NT2/D1 (cell line): ENCODE results near the gene POPDC2.

Experiments used
- YY1 ChIP-seq: IDR thresholded peaks from 2 replicates; pipeline ENCODE4 v1.6.1; 2011; ENCODE audit not compliant: insufficient read length, insufficient read depth
- ZNF274 ChIP-seq: IDR thresholded peaks from 2 replicates; pipeline ENCODE4 v1.6.1; 2011; ENCODE audit warnings: mild to moderate bottlenecking, low read depth, low read length

DNA sequence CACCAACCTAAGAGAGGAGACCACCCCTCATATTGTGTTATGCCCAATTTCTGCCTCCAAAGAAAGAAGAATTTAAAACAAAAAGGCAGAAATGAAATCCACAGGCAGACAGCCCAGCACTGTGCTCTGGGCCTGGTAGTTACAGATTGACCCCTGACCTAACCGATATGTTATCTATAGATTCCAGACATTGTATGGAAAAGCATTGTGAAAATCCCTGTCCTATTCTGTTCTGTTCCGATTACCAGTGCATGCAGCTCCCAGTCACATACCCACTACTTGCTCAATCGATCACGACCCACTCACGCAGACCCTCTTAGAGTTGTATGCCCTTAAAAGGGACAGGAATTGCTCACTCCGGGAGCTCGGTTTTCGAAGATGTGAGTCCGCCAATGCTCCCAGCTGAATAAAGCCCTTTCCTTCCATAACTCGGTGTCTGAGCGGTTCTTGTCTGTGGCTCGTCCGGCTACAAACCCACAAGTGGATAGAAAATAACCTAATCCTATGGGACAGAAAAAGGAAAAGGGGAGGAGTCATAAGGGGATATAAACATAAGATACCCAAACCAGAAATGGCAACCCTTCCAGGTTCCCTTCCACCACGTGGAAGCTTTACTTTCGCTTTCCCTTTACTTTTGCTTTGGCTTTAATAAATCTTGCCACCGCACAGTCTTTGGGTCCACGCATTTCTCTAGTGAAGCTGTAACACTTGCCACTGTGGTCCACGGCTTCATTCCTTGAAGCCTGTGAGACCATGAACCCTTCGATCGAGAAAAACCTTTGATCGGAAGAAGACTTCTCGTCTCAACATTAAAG, 40.7 kb upstream of the POPDC2 start:
- TF ChIP-seq ZNF274 (no peak), YY1 (no peak)
